CD4-positive, alpha-beta T cell treated with Interleukin-10 for 1 hour (primary cell): ENCODE results near the gene GGCX.

Experiments
- DNase-seq: peaks from one replicate; pipeline ENCODE4 v3.0.0-alpha.2; 2020

GGCX gene

DNA sequence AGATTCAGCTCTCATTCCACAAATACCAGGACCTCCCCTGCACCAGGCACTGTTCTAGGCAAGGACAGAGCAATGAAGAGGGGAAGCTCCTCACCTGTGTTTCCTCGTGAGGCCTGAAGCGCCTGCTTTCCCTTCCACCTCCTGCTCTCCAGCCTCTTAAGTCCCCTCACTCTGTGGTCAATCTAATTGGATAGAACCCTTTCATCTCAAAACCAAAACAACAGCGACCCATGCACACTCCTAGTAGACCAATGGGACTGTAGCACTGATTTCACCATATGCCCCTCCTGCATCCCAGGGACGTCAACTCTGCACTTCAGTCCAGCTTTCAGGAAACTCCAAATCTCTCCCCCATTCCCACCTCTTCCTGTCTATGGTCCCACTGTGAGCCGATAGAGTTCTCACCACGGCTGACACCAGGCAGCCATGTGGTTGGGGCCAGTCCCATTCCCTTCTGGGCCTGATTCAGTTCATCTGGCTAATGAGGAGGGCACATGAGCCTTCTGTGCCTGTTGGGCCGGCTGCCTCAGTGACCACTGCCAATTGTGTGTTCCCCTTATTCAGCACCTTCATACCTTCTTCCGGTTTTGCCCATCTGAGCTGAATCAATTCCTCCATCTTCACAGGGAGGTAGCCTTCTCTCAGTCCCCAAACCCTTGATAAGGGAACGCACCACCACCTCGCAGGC lies 55.6 kb downstream of the GGCX start:
- DNase-seq = no peak

DNA sequence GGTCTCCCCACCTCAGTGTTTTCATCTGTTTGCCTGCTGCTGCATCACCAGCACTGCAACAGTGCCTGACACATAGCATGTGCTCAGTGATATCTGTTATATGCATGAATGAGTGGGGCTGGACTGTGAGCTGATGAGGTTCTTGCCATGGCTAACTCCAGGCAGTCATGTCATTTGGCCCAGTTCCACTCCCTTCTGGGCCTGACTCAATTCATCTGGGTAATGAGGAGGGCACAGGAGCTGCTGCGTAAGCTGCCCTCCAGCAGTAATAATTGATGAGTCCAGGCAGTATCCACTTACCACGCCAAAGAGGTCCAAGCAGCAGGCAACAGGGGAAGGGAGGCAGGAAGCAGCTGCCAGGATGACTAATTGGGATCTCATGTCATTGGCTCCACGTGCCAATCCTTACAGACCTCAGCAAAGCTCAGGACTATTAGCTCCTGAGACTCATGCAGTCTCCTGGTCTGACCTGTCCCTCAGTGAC lies 56.5 kb downstream of the GGCX start:
- DNase-seq = no peak

- DNase-seq = no peak
These were observed 57.2 kb downstream of the GGCX start for GRCh38 chr2:85503851-85504777.

- DNase-seq = no peak
These were observed 58.0 kb downstream of the GGCX start for GRCh38 chr2:85503168-85503850.

DNA sequence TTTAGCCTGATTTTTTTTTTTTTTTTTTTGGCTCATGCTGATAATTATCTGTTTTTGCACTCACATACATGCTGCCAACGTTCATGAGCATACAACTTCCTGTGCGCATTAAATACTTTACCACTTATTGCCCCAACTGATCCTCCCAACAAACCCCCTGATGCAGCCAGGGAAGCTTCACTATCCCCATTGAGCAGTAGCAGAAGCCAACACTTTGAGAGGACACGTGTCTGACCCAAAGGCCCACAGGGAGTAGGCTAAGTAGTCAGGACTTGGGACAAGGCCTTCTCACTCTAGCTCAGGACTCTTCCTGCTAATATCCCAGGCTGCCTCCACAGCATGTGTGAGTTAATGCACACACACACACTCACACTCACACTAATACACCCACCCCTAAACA lies 58.6 kb downstream of the GGCX start:
- no peak for DNase-seq

GRCh38 chr2:85501248-85501647 lies 60.0 kb downstream of the GGCX start:
- DNase-seq = no peak

GRCh38 chr2:85497944-85498630 lies 63.2 kb downstream of the GGCX start:
- no peak for DNase-seq

DNA sequence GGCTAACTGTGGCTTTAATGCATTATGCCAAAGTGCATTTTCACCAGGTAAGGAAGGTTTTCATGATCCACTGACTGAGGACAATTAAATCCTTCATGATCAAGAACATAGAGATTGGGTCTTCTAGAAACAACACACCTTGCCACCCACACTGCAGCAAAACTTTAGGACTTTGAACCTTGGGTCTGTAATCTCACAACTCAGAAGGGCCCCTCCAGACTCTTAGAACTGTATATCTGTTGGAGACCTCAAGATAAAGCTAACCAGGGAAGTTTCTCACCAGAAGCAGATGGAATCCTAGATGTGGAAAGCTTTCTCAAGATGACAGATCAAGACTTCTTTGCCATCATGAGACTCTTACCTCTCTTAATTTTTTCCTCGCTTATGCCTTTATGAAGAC lies 64.9 kb downstream of the GGCX start:
- DNase-seq = no peak
